HepG2 (cell line): ENCODE results near the gene FKBP8. TPM values are rescaled to one million over a fixed set of nuclear protein-coding genes. Genes with fewer than 3 reads are reported as not detected.
A peak's percentile ranks its signal among the peaks of the same experiment; 100 is the strongest.

Experiments
- ATAC-seq: fragments of 200-7000 bp; cut with Tn5 transposase; 3 replicates; pipeline ENCODE4 v1.9.1; 2020; ENCODE audit warnings: mild to moderate bottlenecking, moderate library complexity
- BruUV-seq: library from RNA; stranded (reverse); fragments of 400-500 nt; replicated peaks from 2 replicates; lab custom pipeline; 2021; lab: Mats Ljungman, UMichigan
- CTCF ChIA-PET: fragments of 300-600 bp; formaldehyde crosslinking; extraction: SDS; loops from one replicate; lab custom pipeline; 2021; ENCODE audit warnings: low total read pairs, inconsistent platforms, low intra/inter-chr PET ratio; lab: Yijun Ruan, JAX
- POLR2A ChIA-PET: fragments of 350-600 bp; sonication (Branson Sonifier 250); formaldehyde crosslinking; loops from one replicate; lab custom pipeline; 2020; ENCODE audit warnings: antibody characterized with exemption, inconsistent platforms; lab: Yijun Ruan, JAX
- DNase-seq: peaks from one replicate; pipeline ENCODE4 v3.0.0-alpha.2; 2015; ENCODE audit warnings: low spot score
- FAIRE-seq: peaks from 3 replicates; lab custom pipeline; 2011; peaks lifted over from hg19 to GRCh38; lab: Jason Lieb, UNC
- H2AFZ ChIP-seq: one replicate; pipeline ENCODE4 v1.6.1; 2011; ENCODE audit warnings: low read length, inconsistent platforms
- H3K27ac ChIP-seq: fragments of 300-600 bp; 3 replicates; pipeline ENCODE4 v1.8.0; 2011; ENCODE audit warnings: mixed run types, mild to moderate bottlenecking, mixed read lengths, low read length, inconsistent platforms; ENCODE audit not compliant: insufficient read depth; ENCODE audit errors: extremely low read length
- H3K27me3 ChIP-seq, 2 experiments: fragments of 200-600 bp in 1 of 2; 2 replicates in 1 of 2; 3 replicates in 1 of 2; pipeline versions ENCODE4 v1.6.0 to v1.8.0; 2011; ENCODE audit warnings: low read length in 2 of 2, mild to moderate bottlenecking in 2 of 2, moderate library complexity in 2 of 2, inconsistent platforms in 1 of 2; ENCODE audit not compliant: insufficient read depth in 2 of 2, control insufficient read depth in 1 of 2
- H3K36me3 ChIP-seq, 2 experiments: fragments of 200-600 bp in 1 of 2; replicated peaks in 1 of 2; 2 replicates in 1 of 2; 3 replicates in 1 of 2; pipeline versions ENCODE4 v1.5.1 to v1.8.0; 2011; ENCODE audit warnings: low read length in 2 of 2, inconsistent platforms in 1 of 2; ENCODE audit not compliant: insufficient read depth in 2 of 2, control insufficient read depth in 1 of 2
- H3K4me1 ChIP-seq: 2 replicates; pipeline ENCODE4 v1.5.1; 2012; ENCODE audit warnings: low read length, inconsistent platforms; ENCODE audit not compliant: insufficient read depth
- H3K4me2 ChIP-seq: 2 replicates; pipeline ENCODE4 v1.6.0; 2011; ENCODE audit warnings: low read depth, low read length, inconsistent platforms
- H3K4me3 ChIP-seq, 3 experiments: fragments of 200-600 bp in 1 of 3; sonication (generic), shearing (Covaris generic) in 1 of 3; replicated peaks in 1 of 3; 2 replicates each; pipeline ENCODE4 v1.5.1; 2011 to 2016; ENCODE audit warnings: low read length in 3 of 3, inconsistent platforms in 2 of 3, low read depth in 2 of 3, mild to moderate bottlenecking in 2 of 3, control low read depth in 1 of 3, mixed read lengths in 1 of 3; ENCODE audit not compliant: insufficient read depth in 1 of 3
- H3K79me2 ChIP-seq: one replicate; pipeline ENCODE4 v1.6.1; 2011; ENCODE audit warnings: low read length, inconsistent platforms; ENCODE audit not compliant: insufficient read depth
- H3K9ac ChIP-seq: 2 replicates; pipeline ENCODE4 v1.6.0; 2011; ENCODE audit warnings: mild to moderate bottlenecking, low read depth, low read length, inconsistent platforms; ENCODE audit not compliant: insufficient read depth
- H3K9me3 ChIP-seq: 2 replicates; pipeline ENCODE4 v1.5.1; 2012; ENCODE audit warnings: mild to moderate bottlenecking, low read length
- H4K20me1 ChIP-seq: 2 replicates; pipeline ENCODE4 v1.6.0; 2011; ENCODE audit warnings: inconsistent platforms, mild to moderate bottlenecking, low read length, moderate library complexity; ENCODE audit not compliant: insufficient read depth
- DBP ChIP-seq: sonication (generic); formaldehyde crosslinking; IDR thresholded peaks from 2 replicates; pipeline ENCODE4 v1.4.0; 2020; ENCODE audit warnings: missing genetic modification reagents; ENCODE audit errors: not compliant biosample characterization
- MBD4 ChIP-seq: IDR thresholded peaks from 2 replicates; pipeline ENCODE4 v1.6.1; 2012; ENCODE audit warnings: low read length, inconsistent platforms, borderline replicate concordance
- SALL1 ChIP-seq: sonication (generic); formaldehyde crosslinking; IDR thresholded peaks from 2 replicates; pipeline ENCODE4 v1.8.0; 2022; ENCODE audit warnings: mild to moderate bottlenecking, missing genetic modification reagents
- TP53 ChIP-seq: sonication (generic); formaldehyde crosslinking; conservative IDR thresholded peaks from 2 replicates; pipeline ENCODE4 v1.4.0; 2020; ENCODE audit warnings: missing genetic modification reagents
- ZNF274 ChIP-seq: sonication (generic); formaldehyde crosslinking; IDR thresholded peaks from 2 replicates; pipeline ENCODE4 v1.5.1; 2020; ENCODE audit warnings: mild to moderate bottlenecking, missing genetic modification reagents
- ZNF318 ChIP-seq: sonication (generic); formaldehyde crosslinking; IDR thresholded peaks from 2 replicates; pipeline ENCODE4 v1.4.0; 2020; ENCODE audit warnings: mild to moderate bottlenecking, missing genetic modification reagents
- ZNF432 ChIP-seq: sonication (generic); formaldehyde crosslinking; IDR thresholded peaks from 2 replicates; pipeline ENCODE4 v1.5.0; 2020; ENCODE audit warnings: missing genetic modification reagents, mild to moderate bottlenecking, borderline replicate concordance
- ZNF577 ChIP-seq: sonication (generic); formaldehyde crosslinking; IDR thresholded peaks from 2 replicates; pipeline ENCODE4 v1.4.0; 2020; ENCODE audit warnings: mild to moderate bottlenecking, low read depth, missing genetic modification reagents, borderline replicate concordance
- ZNF768 ChIP-seq: sonication (generic); formaldehyde crosslinking; IDR thresholded peaks from 2 replicates; pipeline ENCODE4 v1.4.0; 2020; ENCODE audit warnings: missing genetic modification reagents
- WGBS: methylation state at CpG from one replicate; pipeline ENCODE4 v1.1.6; 2017; ENCODE audit warnings: low lambda C conversion rate; 5-methylcytosine and 5-hydroxymethylcytosine counted together
- in situ Hi-C: cut with HindIII; loops from 2 replicates; pipeline ENCODE4 v1.10.0; 2017; ENCODE audit warnings: low pct_unique_long_range_greater_than_20kb; ENCODE audit not compliant: extremely low pct_ligation_motif_present
- intact Hi-C: fragments of 100-400 bp; cut with micrococcal nuclease; formaldehyde crosslinking; loops from one replicate; pipeline ENCODE4 v1.10.0; 2022; ENCODE audit not compliant: unreplicated experiment
- polyA plus RNA-seq, 8 experiments: library from polyadenylated mRNA; depleted of rRNA in 3 of 8; stranded (reverse) in 7 of 8; unstranded in 1 of 8; fragments of >200 nt; fragmentation: Illumina TruSeq in 4 of 8; extraction: Trizol in 4 of 8; gene quantifications; 2 replicates each; pipeline versions ENCODE4 v1.2.1 to v1.2.3, GENCODE V29; 2011 to 2016; ENCODE audit warnings: low read depth in 4 of 8, missing spikeins in 1 of 8, mixed read lengths in 1 of 8; ENCODE audit not compliant: insufficient read depth in 1 of 8
- total RNA-seq, 5 experiments: library from RNA; depleted of rRNA; stranded (reverse); fragments of >200 nt; fragmentation: Illumina TruSeq; extraction: Trizol; gene quantifications; 2 replicates each; pipeline ENCODE4 v1.2.3, GENCODE V29; 2016; ENCODE audit warnings: low read depth in 1 of 5

Gene FKBP8
- total and polyA plus RNA-seq, 2 of the 13 experiments (the other 11 are each of a cell fraction or from before 2014, with no cell fraction given): 81.7 to 93.9 TPM

- ChIA-PET CTCF (no interaction called here), POLR2A (no interaction called here)
- WGBS: 100% methylated on average over 9 of the region's 9 CpGs
- H3K27me3 ChIP-seq: no peaks in the 10 kb centered on the region
- H2AFZ ChIP-seq: no peak overlapping the region
- in situ Hi-C loops (no loop called here), intact Hi-C loops (no loop called here)
- DNase-seq (no peak), FAIRE-seq (no peak), ATAC-seq (no peak)
- no peak overlapping the region for H3K4me2 ChIP-seq
- H3K79me2 ChIP-seq: no peaks in the 10 kb centered on the region
- peaks cover 0 to 13% of the 10 kb centered on the region in 2 experiments; a peak in 4 of 5 replicates for H3K36me3 ChIP-seq
- no peaks in the 10 kb centered on the region for H3K4me1 ChIP-seq
- H3K9me3 ChIP-seq: no peaks in the 10 kb centered on the region
- H4K20me1 ChIP-seq: no peaks in the 10 kb centered on the region
- TF ChIP-seq ZNF768 (CRISPR knock-in tag) (peak; percentile 73; the same call in 1 of the 2 replicates), DBP (CRISPR knock-in tag) (no peak), TP53 (CRISPR knock-in tag) (no peak)
- H3K27ac ChIP-seq: no peak overlapping the region
- no TSS peak for BruUV-seq
- H3K4me3 ChIP-seq: no peak overlapping the region
- H3K9ac ChIP-seq: no peak overlapping the region
Observed at GRCh38 chr19:18531485-18531884, 11.9 kb downstream of the FKBP8 start.

GRCh38 chr19:18529782-18530181 lies 13.6 kb downstream of the FKBP8 start:
- no peak overlapping the region for H3K4me2 ChIP-seq
- FAIRE-seq (no peak), ATAC-seq (peak; percentile 44), DNase-seq (no peak)
- H3K36me3 ChIP-seq: peaks cover 0 to 9% of the 10 kb centered on the region in 2 experiments; a peak in 4 of 5 replicates
- H3K27me3 ChIP-seq: no peaks in the 10 kb centered on the region
- H3K9ac ChIP-seq: no peak overlapping the region
- ChIA-PET CTCF (no interaction called here), POLR2A (no interaction called here)
- H3K79me2 ChIP-seq: no peaks in the 10 kb centered on the region
- H3K27ac ChIP-seq: no peak overlapping the region
- intact Hi-C loops: loop anchor here (10.0 kb wide), 1 partner anchor 245 kb away; the partner anchor contains the start of gene JUND
- H3K4me1 ChIP-seq: 0 out of 2 replicates have a peak, but pooled peaks cover under 1% of the 10 kb centered on the region
- WGBS: 73% methylated on average over 3 of the region's 7 CpGs
- H2AFZ ChIP-seq: no peak overlapping the region
- BruUV-seq: no TSS peak
- no peaks in the 10 kb centered on the region for H4K20me1 ChIP-seq
- no peak overlapping the region for H3K4me3 ChIP-seq
- in situ Hi-C loops: loop anchor here (10.0 kb wide), 1 partner anchor 55 kb away; no protein-coding TSS in a partner anchor
- H3K9me3 ChIP-seq: no peaks in the 10 kb centered on the region
- no peak for TF ChIP-seq ZNF318 (CRISPR knock-in tag)
- no peak for TF ChIP-seq ZNF274 (CRISPR knock-in tag)
- no peak for TF ChIP-seq MBD4
- TF ChIP-seq SALL1: no peak
- TF ChIP-seq ZNF432: no peak
- TF ChIP-seq ZNF577 (CRISPR knock-in tag): no peak
